ENCODE measurements around the gene DNMT3L.

Gene DNMT3L

GRCh38 chr21:44282370-44282769 lies 20.7 kb upstream of the DNMT3L start:
- TF ChIP-seq CTCF (IDR thresholded peaks at IDR 0.05) (no peak), ZFX (IDR thresholded peaks at IDR 0.05; ENCODE audit: borderline replicate concordance) (no peak)
- H3K27ac ChIP-seq, result no peak overlapping the region

- no peak overlapping the region for H3K27ac ChIP-seq
- TF ChIP-seq CTCF (IDR thresholded peaks at IDR 0.05), result no peak
- no peak for TF ChIP-seq ZFX (IDR thresholded peaks at IDR 0.05; ENCODE audit: borderline replicate concordance)
Measured at GRCh38 chr21:44281801-44282200, 20.1 kb upstream of the DNMT3L start.

- TF ChIP-seq CTCF (IDR thresholded peaks at IDR 0.05) (no peak), ZFX (IDR thresholded peaks at IDR 0.05; ENCODE audit: borderline replicate concordance) (no peak)
- no peak overlapping the region for H3K27ac ChIP-seq
Measured at GRCh38 chr21:44279354-44280260, 17.9 kb upstream of the DNMT3L start.

- TF ChIP-seq ZFX (IDR thresholded peaks at IDR 0.05; ENCODE audit: borderline replicate concordance) (no peak), CTCF (IDR thresholded peaks at IDR 0.05) (no peak)
- no peak overlapping the region for H3K27ac ChIP-seq
Measured at GRCh38 chr21:44275041-44275440, 13.3 kb upstream of the DNMT3L start.

GRCh38 chr21:44273046-44273445 lies 11.3 kb upstream of the DNMT3L start:
- TF ChIP-seq CTCF (IDR thresholded peaks at IDR 0.05), result no peak
- TF ChIP-seq ZFX (IDR thresholded peaks at IDR 0.05; ENCODE audit: borderline replicate concordance), result no peak
- H3K27ac ChIP-seq, result no peak overlapping the region

GRCh38 chr21:44272284-44272858 lies 10.7 kb upstream of the DNMT3L start:
- TF ChIP-seq CTCF (IDR thresholded peaks at IDR 0.05), result no peak
- TF ChIP-seq ZFX (IDR thresholded peaks at IDR 0.05; ENCODE audit: borderline replicate concordance), result no peak
- no peak overlapping the region for H3K27ac ChIP-seq
